GM12878 (cell line): ENCODE measurements around the gene TRAFD1. TPM values are rescaled to one million over a fixed set of nuclear protein-coding genes. Genes with fewer than 3 reads are reported as not detected.

Source experiments
- ATAC-seq: fragments of 200-7000 bp; cut with Tn5 transposase; 3 replicates; pipeline ENCODE4 v1.9.1; 2020; ENCODE audit warnings: mild to moderate bottlenecking, moderate library complexity
- BruUV-seq: library from RNA; stranded (reverse); fragments of 400-500 nt; replicated peaks from 2 replicates; lab custom pipeline; 2021; lab: Mats Ljungman, UMichigan
- CTCF ChIA-PET: fragments of 300-600 bp; sonication (Branson Sonifier 250); formaldehyde crosslinking; extraction: SDS; loops from one replicate; lab custom pipeline; 2021; ENCODE audit warnings: inconsistent platforms; lab: Yijun Ruan, JAX
- POLR2A ChIA-PET: fragments of 350-600 bp; formaldehyde crosslinking; extraction: SDS; loops from one replicate; lab custom pipeline; 2021; ENCODE audit warnings: inconsistent platforms; lab: Charles Lee
- RAD21 ChIA-PET: fragments of 300-600 bp; sonication (Branson Sonifier 250); formaldehyde crosslinking; loops from one replicate; lab custom pipeline; 2023; ENCODE audit warnings: antibody characterized with exemption; ENCODE audit not compliant: unreplicated experiment; lab: Charles Lee
- SMC1A ChIA-PET: fragments of 300-600 bp; sonication (Branson Sonifier 250); formaldehyde crosslinking; loops from one replicate; lab custom pipeline; 2023; ENCODE audit not compliant: unreplicated experiment, uncharacterized antibody; lab: Charles Lee
- DNase-seq: peaks from one replicate; pipeline ENCODE4 v3.0.0-alpha.2; 2011; ENCODE audit warnings: low read depth, low spot score
- FAIRE-seq: peaks from 3 replicates; lab custom pipeline; 2011; peaks lifted over from hg19 to GRCh38; lab: Jason Lieb, UNC
- H2AFZ ChIP-seq: 2 replicates; pipeline ENCODE4 v1.6.0; 2011; ENCODE audit warnings: low read depth, low read length, control low read depth; ENCODE audit not compliant: control insufficient read depth
- H3K27ac ChIP-seq: 2 replicates; pipeline ENCODE4 v1.5.1; 2011; ENCODE audit warnings: control low read depth; ENCODE audit not compliant: control insufficient read depth, insufficient read depth
- H3K27me3 ChIP-seq, 2 experiments: replicated peaks in 1 of 2; 2 replicates each; pipeline versions ENCODE4 v1.6.0 to v1.6.1; 2011; ENCODE audit warnings: low read length in 1 of 2; ENCODE audit not compliant: control insufficient read depth in 2 of 2, insufficient read depth in 2 of 2
- H3K36me3 ChIP-seq, 2 experiments: 2 replicates each; pipeline ENCODE4 v1.5.1; 2011; ENCODE audit warnings: low read length in 1 of 2; ENCODE audit not compliant: control insufficient read depth in 2 of 2, insufficient read depth in 2 of 2
- H3K4me1 ChIP-seq: 2 replicates; pipeline ENCODE4 v1.6.1; 2011; ENCODE audit warnings: mild to moderate bottlenecking, low read length, moderate library complexity, mixed read lengths; ENCODE audit not compliant: control insufficient read depth, insufficient read depth
- H3K4me2 ChIP-seq: 2 replicates; pipeline ENCODE4 v1.6.0; 2011; ENCODE audit warnings: control low read depth; ENCODE audit not compliant: control insufficient read depth, insufficient read depth
- H3K4me3 ChIP-seq: fragments of 200-600 bp; sonication (generic); 2 replicates; pipeline ENCODE4 v1.5.1; 2016
- H3K79me2 ChIP-seq: 2 replicates; pipeline ENCODE4 v1.6.0; 2011; ENCODE audit warnings: low read length; ENCODE audit not compliant: control insufficient read depth, insufficient read depth
- H3K9ac ChIP-seq: 2 replicates; pipeline ENCODE4 v1.8.0; 2011; ENCODE audit warnings: low read length, control low read depth, mixed read lengths; ENCODE audit not compliant: control insufficient read depth, insufficient read depth
- H3K9me3 ChIP-seq: replicated peaks from 3 replicates; pipeline ENCODE4 v1.5.1; 2011; ENCODE audit warnings: mild to moderate bottlenecking, low read length; ENCODE audit not compliant: control insufficient read depth, insufficient read depth
- H4K20me1 ChIP-seq: 2 replicates; pipeline ENCODE4 v1.6.0; 2011; ENCODE audit not compliant: control insufficient read depth, insufficient read depth
- E2F8 ChIP-seq: fragments of 450-650 bp; IDR thresholded peaks from 2 replicates; pipeline ENCODE4 v1.6.1; 2018; ENCODE audit warnings: mild to moderate bottlenecking, low read depth, moderate library complexity; ENCODE audit not compliant: partially characterized antibody
- RBBP5 ChIP-seq: fragments of 200-600 bp; sonication (generic); conservative IDR thresholded peaks from 2 replicates; pipeline ENCODE4 v1.6.1; 2016
- USF2 ChIP-seq: IDR thresholded peaks from 2 replicates; pipeline ENCODE4 v1.6.1; 2011; ENCODE audit warnings: low read depth, low read length, improper control_type of control experiment, borderline replicate concordance
- ZNF24 ChIP-seq: fragments of 450-650 bp; IDR thresholded peaks from 2 replicates; pipeline ENCODE4 v1.6.1; 2017; ENCODE audit warnings: antibody characterized with exemption, mild to moderate bottlenecking
- ZNF274 ChIP-seq: IDR thresholded peaks from one replicate; pipeline ENCODE4 v1.8.0; 2011; ENCODE audit not compliant: insufficient read length, insufficient read depth
- ZNF622 ChIP-seq: fragments of 450-650 bp; IDR thresholded peaks from 2 replicates; pipeline ENCODE4 v1.6.1; 2017; ENCODE audit warnings: mild to moderate bottlenecking, inconsistent platforms
- ZSCAN29 ChIP-seq: fragments of 450-650 bp; IDR thresholded peaks from 2 replicates; pipeline ENCODE4 v1.6.1; 2017; ENCODE audit warnings: mild to moderate bottlenecking, moderate library complexity
- WGBS: methylation state at CpG from one replicate; pipeline ENCODE4 v1.1.6; 2016; ENCODE audit warnings: low lambda C conversion rate; ENCODE audit not compliant: insufficient replicate concordance, insufficient coverage; ENCODE audit errors: missing lambda C conversion rate; 5-methylcytosine and 5-hydroxymethylcytosine counted together
- in situ Hi-C: fragments of 300-500 bp; cut with MboI; formaldehyde crosslinking; loops from 9 replicates; pipeline ENCODE4 v1.14.3; 2018; ENCODE audit warnings: mixed read lengths
- intact Hi-C: fragments of 100-400 bp; cut with micrococcal nuclease; formaldehyde crosslinking; loops from one replicate; pipeline ENCODE4 v1.14.2; 2022; ENCODE audit not compliant: unreplicated experiment
- polyA plus RNA-seq, 11 experiments: library from polyadenylated mRNA; depleted of rRNA in 4 of 11; unstranded in 6 of 11; stranded (reverse) in 5 of 11; fragments of >200 nt; fragmentation: Nextera tagmentation in 4 of 11; fragmentation: Illumina TruSeq in 1 of 11; extraction: Ambion mirVana in 4 of 11; extraction: Trizol in 1 of 11; gene quantifications; 1 replicate in 1 of 11; 2 replicates in 10 of 11; pipeline versions ENCODE4 v1.2.1 to v1.2.3, GENCODE V29; 2011 to 2016; ENCODE audit warnings: inconsistent platforms in 2 of 11, missing spikeins in 2 of 11, low read depth in 1 of 11
- total RNA-seq, 4 experiments: library from RNA; depleted of rRNA in 3 of 4; stranded (reverse); fragments of >200 nt in 3 of 4; fragmentation: Illumina TruSeq in 1 of 4; extraction: Trizol in 1 of 4; gene quantifications; 2 replicates each; pipeline versions ENCODE4 v1.2.1 to v1.2.3, GENCODE V29; 2013 to 2021

The TRAFD1 gene
- total and polyA plus RNA-seq, 10 of the 15 experiments (the other 5 are each of a cell fraction or from before 2014, with no cell fraction given) = 37.2 to 55.5 (median 46.2) TPM

DNA sequence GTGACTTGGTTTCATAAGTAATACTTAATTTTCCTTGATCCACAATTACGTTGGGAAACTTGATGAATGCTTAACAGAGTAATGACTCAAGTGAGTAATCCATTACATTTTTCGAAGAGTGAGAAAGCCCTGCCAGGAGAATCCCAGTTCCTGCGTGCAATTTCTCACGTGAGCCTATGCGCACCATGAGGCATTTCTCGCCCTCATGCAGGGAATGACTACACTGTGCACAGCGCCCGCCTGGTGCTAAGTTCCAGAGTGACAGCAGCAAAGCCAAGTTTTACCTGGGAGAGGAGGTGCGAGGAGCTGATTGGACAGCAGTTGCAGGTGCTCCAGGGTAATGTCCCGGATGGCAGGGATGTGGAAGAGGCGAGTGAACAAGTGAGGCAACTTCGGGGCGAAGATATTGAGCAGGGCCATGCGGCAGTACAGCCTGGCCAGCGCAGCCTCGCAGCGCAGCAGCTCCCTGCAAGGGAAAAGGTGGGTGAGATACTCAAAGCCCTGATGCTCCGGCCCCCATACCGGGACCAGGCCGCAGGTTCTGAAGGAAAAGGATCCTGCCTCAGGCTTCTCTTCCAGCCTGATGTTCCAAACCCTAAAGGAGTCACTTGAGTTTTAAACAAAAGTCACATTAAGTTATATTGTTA is 69.4 kb downstream of the TRAFD1 start:
- in situ Hi-C loops (loop anchor here (5.0 kb wide), 1 partner anchor 193 kb away; no protein-coding TSS in a partner anchor), intact Hi-C loops (no loop called here)
- Histone ChIP-seq H3K27ac (no peak overlapping the region), H3K9me3 (no peaks in the 10 kb centered on the region), H3K79me2 (no peaks in the 10 kb centered on the region), H3K4me1 (no peaks in the 10 kb centered on the region), H3K36me3 (peaks cover 16 to 49% of the 10 kb centered on the region in 2 experiments), H2AFZ (no peak overlapping the region), H3K27me3 (no peaks in the 10 kb centered on the region), H3K4me3 (no peak overlapping the region), H3K4me2 (no peak overlapping the region), H3K9ac (no peak overlapping the region), H4K20me1 (no peaks in the 10 kb centered on the region)
- ChIA-PET POLR2A (interaction anchor here (0.5 kb wide), 1 partner anchor 273 kb away, joined by 3 read pairs; no protein-coding TSS in a partner anchor), CTCF (interaction anchor here (1.2 to 11.1 kb wide), 3 partner anchors 8 to 216 kb away, joined by 4 to 140 read pairs (median 4); no protein-coding TSS in a partner anchor), RAD21 (no interaction called here), SMC1A (interaction anchor here (1.5 kb wide), 1 partner anchor 64 kb away, joined by 3 read pairs; no protein-coding TSS in a partner anchor)
- BruUV-seq = no TSS peak
- WGBS = over 99% methylated on average over 19 of the region's 20 CpGs
- no peak for ATAC-seq
- no peak for TF ChIP-seq ZNF274
- TF ChIP-seq E2F8 = no peak
- no peak for TF ChIP-seq ZNF24
- TF ChIP-seq ZSCAN29 = no peak
- no peak for TF ChIP-seq ZNF622
- no peak for TF ChIP-seq USF2
- TF ChIP-seq RBBP5 = no peak
- no peak for FAIRE-seq
- DNase-seq = no peak
